A549 (cell line): ENCODE results near the gene TRAF1.

ENCODE experiments used
- E2F6 ChIP-seq: IDR thresholded peaks from 2 replicates; pipeline ENCODE4 v1.6.1; 2012; ENCODE audit warnings: low read depth, borderline replicate concordance
- ELK1 ChIP-seq: fragments of 150-350 bp; IDR thresholded peaks from 2 replicates; pipeline ENCODE4 v1.6.1; 2014; ENCODE audit warnings: low read depth, mild to moderate bottlenecking, low read length
- EP300 ChIP-seq, 2 experiments: fragments of >200 bp; sonication (Bioruptor Twin); formaldehyde crosslinking; IDR thresholded peaks; 2 replicates in 1 of 2; 3 replicates in 1 of 2; pipeline ENCODE4 v1.6.1; 2016 to 2017
- MYC ChIP-seq: IDR thresholded peaks from 2 replicates; pipeline ENCODE4 v1.6.1; 2012; ENCODE audit warnings: mild to moderate bottlenecking, inconsistent platforms, low read length, improper control_type of control experiment, borderline replicate concordance
- NR3C1 ChIP-seq: fragments of >200 bp; sonication (Bioruptor Twin); formaldehyde crosslinking; IDR thresholded peaks from 3 replicates; pipeline ENCODE4 v1.6.1; 2017
- POLR2A ChIP-seq: IDR thresholded peaks from 2 replicates; pipeline ENCODE4 v1.6.1; 2012; ENCODE audit warnings: mild to moderate bottlenecking, low read length
- RARB ChIP-seq: fragments of 250-450 bp; sonication (Bioruptor Pico); IDR thresholded peaks from 2 replicates; pipeline ENCODE4 v1.8.0; 2021; ENCODE audit warnings: mild to moderate bottlenecking, moderate library complexity
- RNF2 ChIP-seq: fragments of 200-600 bp; sonication (generic); IDR thresholded peaks from 2 replicates; pipeline ENCODE4 v1.6.1; 2016; ENCODE audit warnings: low read depth, mild to moderate bottlenecking, antibody characterized with exemption, moderate library complexity, borderline replicate concordance
- TP53 ChIP-seq: fragments of 250-450 bp; sonication (Bioruptor Pico); IDR thresholded peaks from 2 replicates; pipeline ENCODE4 v1.5.0; 2021; ENCODE audit warnings: mild to moderate bottlenecking, moderate library complexity
- USF2 ChIP-seq: fragments of 450-650 bp; IDR thresholded peaks from 2 replicates; pipeline ENCODE4 v1.6.1; 2014; ENCODE audit warnings: antibody characterized with exemption
- ZFP36 ChIP-seq: fragments of 450-650 bp; IDR thresholded peaks from 2 replicates; pipeline ENCODE4 v1.6.1; 2014; ENCODE audit warnings: borderline replicate concordance; ENCODE audit not compliant: partially characterized antibody
- ZNF302 ChIP-seq: fragments of 250-450 bp; sonication (Bioruptor Pico); IDR thresholded peaks from 2 replicates; pipeline ENCODE4 v1.9.0; 2021; ENCODE audit warnings: inconsistent platforms, mild to moderate bottlenecking, moderate library complexity
- TF ChIP-seq, protein P1 (sequence below): fragments of >200 bp; sonication (Bioruptor Twin); formaldehyde crosslinking; IDR thresholded peaks from 3 replicates; pipeline ENCODE4 v1.5.1; 2016
- TF ChIP-seq, protein P2 (sequence below): fragments of 200-600 bp; sonication (generic); IDR thresholded peaks from 2 replicates; pipeline ENCODE4 v1.6.1; 2016; ENCODE audit warnings: antibody characterized with exemption, mild to moderate bottlenecking, moderate library complexity

DNA sequence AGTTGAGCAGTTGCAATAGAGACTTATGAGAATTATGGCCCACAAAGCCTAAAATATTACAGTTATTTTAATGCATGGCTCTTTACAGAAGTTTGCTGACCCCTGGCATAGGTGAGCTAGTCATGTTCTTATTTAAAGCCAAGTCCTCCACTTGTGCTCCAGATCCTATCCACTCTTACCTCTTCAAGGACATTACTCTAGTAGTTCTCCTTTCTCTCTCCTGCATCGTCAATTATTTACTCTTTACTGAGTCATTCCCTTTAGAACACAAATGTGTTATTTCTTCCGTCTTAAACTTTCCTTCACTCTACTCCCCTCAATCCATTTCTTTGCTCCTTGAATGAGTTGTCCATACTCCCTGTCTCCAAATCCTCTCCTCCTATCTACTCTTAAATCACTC, 20.6 kb upstream of the TRAF1 start:
- TF ChIP-seq, protein P1, sequence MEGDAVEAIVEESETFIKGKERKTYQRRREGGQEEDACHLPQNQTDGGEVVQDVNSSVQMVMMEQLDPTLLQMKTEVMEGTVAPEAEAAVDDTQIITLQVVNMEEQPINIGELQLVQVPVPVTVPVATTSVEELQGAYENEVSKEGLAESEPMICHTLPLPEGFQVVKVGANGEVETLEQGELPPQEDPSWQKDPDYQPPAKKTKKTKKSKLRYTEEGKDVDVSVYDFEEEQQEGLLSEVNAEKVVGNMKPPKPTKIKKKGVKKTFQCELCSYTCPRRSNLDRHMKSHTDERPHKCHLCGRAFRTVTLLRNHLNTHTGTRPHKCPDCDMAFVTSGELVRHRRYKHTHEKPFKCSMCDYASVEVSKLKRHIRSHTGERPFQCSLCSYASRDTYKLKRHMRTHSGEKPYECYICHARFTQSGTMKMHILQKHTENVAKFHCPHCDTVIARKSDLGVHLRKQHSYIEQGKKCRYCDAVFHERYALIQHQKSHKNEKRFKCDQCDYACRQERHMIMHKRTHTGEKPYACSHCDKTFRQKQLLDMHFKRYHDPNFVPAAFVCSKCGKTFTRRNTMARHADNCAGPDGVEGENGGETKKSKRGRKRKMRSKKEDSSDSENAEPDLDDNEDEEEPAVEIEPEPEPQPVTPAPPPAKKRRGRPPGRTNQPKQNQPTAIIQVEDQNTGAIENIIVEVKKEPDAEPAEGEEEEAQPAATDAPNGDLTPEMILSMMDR, result no peak
- TF ChIP-seq, protein P2, sequence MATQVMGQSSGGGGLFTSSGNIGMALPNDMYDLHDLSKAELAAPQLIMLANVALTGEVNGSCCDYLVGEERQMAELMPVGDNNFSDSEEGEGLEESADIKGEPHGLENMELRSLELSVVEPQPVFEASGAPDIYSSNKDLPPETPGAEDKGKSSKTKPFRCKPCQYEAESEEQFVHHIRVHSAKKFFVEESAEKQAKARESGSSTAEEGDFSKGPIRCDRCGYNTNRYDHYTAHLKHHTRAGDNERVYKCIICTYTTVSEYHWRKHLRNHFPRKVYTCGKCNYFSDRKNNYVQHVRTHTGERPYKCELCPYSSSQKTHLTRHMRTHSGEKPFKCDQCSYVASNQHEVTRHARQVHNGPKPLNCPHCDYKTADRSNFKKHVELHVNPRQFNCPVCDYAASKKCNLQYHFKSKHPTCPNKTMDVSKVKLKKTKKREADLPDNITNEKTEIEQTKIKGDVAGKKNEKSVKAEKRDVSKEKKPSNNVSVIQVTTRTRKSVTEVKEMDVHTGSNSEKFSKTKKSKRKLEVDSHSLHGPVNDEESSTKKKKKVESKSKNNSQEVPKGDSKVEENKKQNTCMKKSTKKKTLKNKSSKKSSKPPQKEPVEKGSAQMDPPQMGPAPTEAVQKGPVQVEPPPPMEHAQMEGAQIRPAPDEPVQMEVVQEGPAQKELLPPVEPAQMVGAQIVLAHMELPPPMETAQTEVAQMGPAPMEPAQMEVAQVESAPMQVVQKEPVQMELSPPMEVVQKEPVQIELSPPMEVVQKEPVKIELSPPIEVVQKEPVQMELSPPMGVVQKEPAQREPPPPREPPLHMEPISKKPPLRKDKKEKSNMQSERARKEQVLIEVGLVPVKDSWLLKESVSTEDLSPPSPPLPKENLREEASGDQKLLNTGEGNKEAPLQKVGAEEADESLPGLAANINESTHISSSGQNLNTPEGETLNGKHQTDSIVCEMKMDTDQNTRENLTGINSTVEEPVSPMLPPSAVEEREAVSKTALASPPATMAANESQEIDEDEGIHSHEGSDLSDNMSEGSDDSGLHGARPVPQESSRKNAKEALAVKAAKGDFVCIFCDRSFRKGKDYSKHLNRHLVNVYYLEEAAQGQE, result no peak
- TF ChIP-seq ZNF302 (CRISPR knock-in tag), result no peak
- TF ChIP-seq EP300 (IDR thresholded peaks at IDR 0.05), result no peak
- no peak for TF ChIP-seq MYC
- TF ChIP-seq ZFP36, result no peak
- TF ChIP-seq ELK1, result no peak
- TF ChIP-seq RNF2, result no peak
- TF ChIP-seq E2F6, result no peak
- no peak for TF ChIP-seq RARB
- TF ChIP-seq POLR2A, result no peak
- no peak for TF ChIP-seq NR3C1
- TF ChIP-seq TP53 (CRISPR knock-in tag), result no peak
- TF ChIP-seq USF2, result no peak
